Mesendoderm (in vitro differentiated cells): ENCODE data around the gene CSNK1G3.
"Not testable (repeated sequence)": the region's sequence is repeated elsewhere in the genome, so short reads cannot be mapped to it uniquely, and the experiment has no call there.

Source experiments
- DNase-seq: peaks from one replicate; pipeline ENCODE4 v3.0.0; 2013
- H2AK5ac ChIP-seq: 2 replicates; pipeline ENCODE4 v1.6.1; 2013; ENCODE audit warnings: low read length, inconsistent platforms
- H2BK120ac ChIP-seq: 2 replicates; pipeline ENCODE4 v1.6.1; 2013; ENCODE audit warnings: low read depth, mild to moderate bottlenecking, low read length, moderate library complexity, mixed read lengths
- H2BK15ac ChIP-seq: replicated peaks from 2 replicates; pipeline ENCODE4 v1.6.1; 2013; ENCODE audit warnings: low read depth, mild to moderate bottlenecking, moderate library complexity
- H2BK5ac ChIP-seq: 2 replicates; pipeline ENCODE4 v1.6.1; 2013; ENCODE audit warnings: low read length, inconsistent platforms
- H3K18ac ChIP-seq: 2 replicates; pipeline ENCODE4 v1.6.1; 2013; ENCODE audit warnings: mild to moderate bottlenecking, low read length, mixed read lengths
- H3K23ac ChIP-seq: one replicate; pipeline ENCODE4 v1.6.1; 2013; ENCODE audit warnings: low read length
- H3K27ac ChIP-seq: 2 replicates; pipeline ENCODE4 v1.5.1; 2013; ENCODE audit warnings: low read depth, mild to moderate bottlenecking, inconsistent platforms, low read length, moderate library complexity
- H3K27me3 ChIP-seq: 2 replicates; pipeline ENCODE4 v1.6.1; 2013; ENCODE audit warnings: low read length, control low read depth, mild to moderate bottlenecking, inconsistent platforms; ENCODE audit not compliant: insufficient read depth, poor library complexity
- H3K36me3 ChIP-seq: 2 replicates; pipeline ENCODE4 v1.6.1; 2013; ENCODE audit warnings: low read length, inconsistent platforms; ENCODE audit not compliant: control insufficient read depth, insufficient read depth
- H3K4ac ChIP-seq: one replicate; pipeline ENCODE4 v1.6.1; 2013; ENCODE audit warnings: low read depth, mild to moderate bottlenecking, low read length, moderate library complexity
- H3K4me1 ChIP-seq: 2 replicates; pipeline ENCODE4 v1.6.1; 2013; ENCODE audit warnings: low read depth, low read length, inconsistent platforms; ENCODE audit not compliant: control insufficient read depth
- H3K4me2 ChIP-seq: 2 replicates; pipeline ENCODE4 v1.6.1; 2013; ENCODE audit warnings: low read length
- H3K4me3 ChIP-seq: 2 replicates; pipeline ENCODE4 v1.5.1; 2013; ENCODE audit warnings: mild to moderate bottlenecking, low read length
- H3K56ac ChIP-seq: one replicate; pipeline ENCODE4 v1.6.1; 2013; ENCODE audit warnings: low read length
- H3K79me1 ChIP-seq: 2 replicates; pipeline ENCODE4 v1.6.1; 2013; ENCODE audit warnings: low read length, inconsistent platforms
- H3K79me2 ChIP-seq: 2 replicates; pipeline ENCODE4 v1.6.1; 2013; ENCODE audit warnings: mild to moderate bottlenecking, low read length; ENCODE audit not compliant: control insufficient read depth, insufficient read depth
- H3K9ac ChIP-seq: 2 replicates; pipeline ENCODE4 v1.6.1; 2013; ENCODE audit warnings: low read length, inconsistent platforms
- H4K5ac ChIP-seq: one replicate; pipeline ENCODE4 v1.6.1; 2013; ENCODE audit warnings: low read length
- H4K8ac ChIP-seq: one replicate; pipeline ENCODE4 v1.6.1; 2013; ENCODE audit warnings: low read depth, mild to moderate bottlenecking, control low read depth, low read length, moderate library complexity
- WGBS: extraction: QIAGEN DNeasy Blood & Tissue Kit; methylation state at CpG from one replicate; pipeline ENCODE4 v1.1.7; 2013; ENCODE audit warnings: low lambda C conversion rate, missing lambda C conversion rate; ENCODE audit not compliant: insufficient coverage; ENCODE audit errors: extremely low coverage; 5-methylcytosine and 5-hydroxymethylcytosine counted together

CSNK1G3 gene

DNA sequence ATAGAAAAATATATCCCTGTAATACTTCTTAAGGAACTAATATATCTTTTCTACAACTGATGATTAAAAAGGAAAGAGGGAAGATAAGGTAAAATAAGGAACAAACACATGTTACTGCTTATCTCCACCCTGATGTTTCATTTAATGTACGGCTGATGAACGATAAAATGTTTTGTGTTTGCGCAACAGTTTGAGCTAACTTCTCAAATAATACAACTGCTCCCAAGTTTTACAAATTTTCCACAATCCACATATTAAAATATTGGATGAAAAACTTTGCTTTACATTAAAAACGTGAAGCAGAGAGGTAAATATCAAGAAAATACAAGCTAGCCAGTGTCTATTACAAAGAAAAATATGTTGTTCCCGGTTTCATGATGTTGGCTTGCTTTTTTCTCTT is 21.0 kb upstream of the CSNK1G3 start:
- no peak overlapping the region for H2BK5ac ChIP-seq
- no peaks in the 10 kb centered on the region for H3K36me3 ChIP-seq
- H3K4ac ChIP-seq: no peak overlapping the region
- H3K4me2 ChIP-seq: no peak overlapping the region
- no peak overlapping the region for H2BK15ac ChIP-seq
- no peak overlapping the region for H3K27ac ChIP-seq
- no peak overlapping the region for H3K18ac ChIP-seq
- no peak overlapping the region for H3K4me3 ChIP-seq
- H4K8ac ChIP-seq: no peak overlapping the region
- no peak overlapping the region for H4K5ac ChIP-seq
- H3K23ac ChIP-seq: no peak overlapping the region
- H2BK120ac ChIP-seq: no peak overlapping the region
- H3K4me1 ChIP-seq: no peaks in the 10 kb centered on the region
- no peaks in the 10 kb centered on the region for H3K27me3 ChIP-seq
- DNase-seq: no peak
- H3K79me1 ChIP-seq: no peaks in the 10 kb centered on the region
- H3K9ac ChIP-seq: no peak overlapping the region
- no peak overlapping the region for H3K56ac ChIP-seq
- no peaks in the 10 kb centered on the region for H3K79me2 ChIP-seq
- WGBS: no CpG with 5 or more reads among the region's 5 CpGs
- H2AK5ac ChIP-seq: no peak overlapping the region

GRCh38 chr5:123495211-123495610 is 16.8 kb upstream of the CSNK1G3 start:
- not testable (repeated sequence) for H3K4me1 ChIP-seq, H3K27me3 ChIP-seq, H2AK5ac ChIP-seq, H4K8ac ChIP-seq, H3K4ac ChIP-seq, H2BK15ac ChIP-seq, H3K27ac ChIP-seq, H3K4me3 ChIP-seq, H3K36me3 ChIP-seq, H3K18ac ChIP-seq, H3K4me2 ChIP-seq, H2BK120ac ChIP-seq, DNase-seq, H3K56ac ChIP-seq, H2BK5ac ChIP-seq, H3K9ac ChIP-seq, H4K5ac ChIP-seq, H3K79me2 ChIP-seq, H3K79me1 ChIP-seq, H3K23ac ChIP-seq
- WGBS: no CpG with 5 or more reads among the region's 2 CpGs

DNA sequence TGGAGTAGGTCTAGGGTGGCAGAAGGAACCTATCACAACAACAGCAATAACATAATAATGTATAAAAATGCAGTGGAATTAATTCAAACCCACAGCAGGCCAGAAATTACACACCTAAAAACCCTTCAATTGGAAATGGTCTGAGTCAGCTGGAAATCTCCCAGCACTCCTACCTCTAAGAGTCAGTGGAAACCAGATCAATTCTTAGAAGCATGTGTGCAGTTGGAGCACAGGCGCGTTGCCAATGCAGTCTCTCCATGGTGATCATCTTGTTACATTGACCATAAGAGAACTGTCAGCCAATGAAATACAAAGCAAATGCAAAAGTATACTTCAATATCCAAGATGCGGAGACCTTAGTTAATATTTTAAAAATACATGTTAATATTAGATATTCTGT is 15.1 kb upstream of the CSNK1G3 start:
- Histone ChIP-seq H3K27ac (no peak overlapping the region), H2AK5ac (no peak overlapping the region), H3K4ac (no peak overlapping the region), H3K4me1 (no peaks in the 10 kb centered on the region), H3K23ac (no peak overlapping the region), H3K27me3 (no peaks in the 10 kb centered on the region), H3K56ac (no peak overlapping the region), H3K79me2 (no peaks in the 10 kb centered on the region), H4K8ac (no peak overlapping the region), H3K9ac (no peak overlapping the region), H4K5ac (no peak overlapping the region), H3K36me3 (no peaks in the 10 kb centered on the region), H2BK15ac (no peak overlapping the region), H3K18ac (no peak overlapping the region), H3K4me2 (no peak overlapping the region), H2BK5ac (no peak overlapping the region), H3K79me1 (no peaks in the 10 kb centered on the region), H2BK120ac (no peak overlapping the region), H3K4me3 (no peak overlapping the region)
- no peak for DNase-seq
- no CpG with 5 or more reads among the region's 3 CpGs for WGBS

GRCh38 chr5:123500471-123500870 is 11.5 kb upstream of the CSNK1G3 start:
- H3K4me3 ChIP-seq: no peak overlapping the region
- no peak for DNase-seq
- H3K27ac ChIP-seq: no peak overlapping the region
- no CpG with 5 or more reads among the region's 4 CpGs for WGBS
- H3K79me1 ChIP-seq: no peaks in the 10 kb centered on the region
- no peak overlapping the region for H2BK5ac ChIP-seq
- no peak overlapping the region for H3K18ac ChIP-seq
- H2BK120ac ChIP-seq: no peak overlapping the region
- no peak overlapping the region for H3K56ac ChIP-seq
- no peaks in the 10 kb centered on the region for H3K4me1 ChIP-seq
- no peak overlapping the region for H4K5ac ChIP-seq
- H3K9ac ChIP-seq: no peak overlapping the region
- no peak overlapping the region for H3K4me2 ChIP-seq
- H3K27me3 ChIP-seq: no peaks in the 10 kb centered on the region
- H2BK15ac ChIP-seq: no peak overlapping the region
- H4K8ac ChIP-seq: no peak overlapping the region
- H3K23ac ChIP-seq: no peak overlapping the region
- no peak overlapping the region for H2AK5ac ChIP-seq
- no peaks in the 10 kb centered on the region for H3K36me3 ChIP-seq
- H3K4ac ChIP-seq: no peak overlapping the region
- H3K79me2 ChIP-seq: no peaks in the 10 kb centered on the region

DNA sequence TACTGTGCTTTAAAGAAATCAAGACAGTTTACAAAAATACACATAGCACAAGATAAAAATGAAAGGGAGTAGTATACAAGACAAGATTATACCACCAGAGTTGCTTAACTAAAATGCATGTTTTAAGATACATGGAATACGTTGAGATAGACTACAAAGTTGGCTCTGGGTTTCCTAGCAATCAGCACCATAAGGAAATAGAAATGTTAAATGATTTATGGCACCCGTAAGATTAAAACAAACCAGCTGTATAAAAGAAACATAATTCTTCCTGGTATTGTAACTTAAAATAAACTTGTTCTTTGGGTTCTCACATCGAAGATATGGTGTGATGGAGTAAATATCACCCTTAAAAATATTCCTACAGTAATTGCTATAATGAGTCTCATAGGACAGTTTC is 9.9 kb upstream of the CSNK1G3 start:
- no peak overlapping the region for H2BK5ac ChIP-seq
- no peak overlapping the region for H4K5ac ChIP-seq
- H2AK5ac ChIP-seq: no peak overlapping the region
- no peaks in the 10 kb centered on the region for H3K4me1 ChIP-seq
- no peak overlapping the region for H3K18ac ChIP-seq
- no peak overlapping the region for H3K4me2 ChIP-seq
- no peak overlapping the region for H3K27ac ChIP-seq
- WGBS: no CpG with 5 or more reads among the region's 3 CpGs
- H3K56ac ChIP-seq: no peak overlapping the region
- no peaks in the 10 kb centered on the region for H3K79me2 ChIP-seq
- no peak for DNase-seq
- no peak overlapping the region for H3K23ac ChIP-seq
- no peaks in the 10 kb centered on the region for H3K27me3 ChIP-seq
- no peak overlapping the region for H2BK120ac ChIP-seq
- H3K4ac ChIP-seq: no peak overlapping the region
- no peak overlapping the region for H4K8ac ChIP-seq
- H3K79me1 ChIP-seq: no peaks in the 10 kb centered on the region
- H3K36me3 ChIP-seq: no peaks in the 10 kb centered on the region
- no peak overlapping the region for H3K4me3 ChIP-seq
- no peak overlapping the region for H3K9ac ChIP-seq
- no peak overlapping the region for H2BK15ac ChIP-seq

GRCh38 chr5:123503299-123503698 is 8.7 kb upstream of the CSNK1G3 start:
- no peak overlapping the region for H3K27ac ChIP-seq
- H3K9ac ChIP-seq: no peak overlapping the region
- H3K36me3 ChIP-seq: no peaks in the 10 kb centered on the region
- no peak overlapping the region for H3K4me2 ChIP-seq
- no peaks in the 10 kb centered on the region for H3K27me3 ChIP-seq
- no peak for DNase-seq
- no peaks in the 10 kb centered on the region for H3K4me1 ChIP-seq
- H3K4me3 ChIP-seq: no peak overlapping the region
- H4K5ac ChIP-seq: no peak overlapping the region
- H2BK120ac ChIP-seq: no peak overlapping the region
- H3K56ac ChIP-seq: no peak overlapping the region
- H3K18ac ChIP-seq: no peak overlapping the region
- H4K8ac ChIP-seq: no peak overlapping the region
- H3K79me2 ChIP-seq: no peaks in the 10 kb centered on the region
- H2BK15ac ChIP-seq: no peak overlapping the region
- no peak overlapping the region for H2BK5ac ChIP-seq
- H3K23ac ChIP-seq: no peak overlapping the region
- H2AK5ac ChIP-seq: no peak overlapping the region
- no peak overlapping the region for H3K4ac ChIP-seq
- H3K79me1 ChIP-seq: no peaks in the 10 kb centered on the region
